NCI-H2171 treated with DMSO at 0.1 percent for 48 hours (cell line): Measurements from ENCODE around the gene AP1S1.
"Not testable (repeated sequence)": the region's sequence is repeated elsewhere in the genome, so short reads cannot be mapped to it uniquely, and the experiment has no call there.

Experiments
- DNase-seq: peaks from one replicate; lab custom pipeline; 2025; lab: John Stamatoyannopoulos, UW

The AP1S1 gene

GRCh38 chr7:101125989-101126650 lies 28.2 kb upstream of the AP1S1 start:
- DNase-seq: no peak

DNA sequence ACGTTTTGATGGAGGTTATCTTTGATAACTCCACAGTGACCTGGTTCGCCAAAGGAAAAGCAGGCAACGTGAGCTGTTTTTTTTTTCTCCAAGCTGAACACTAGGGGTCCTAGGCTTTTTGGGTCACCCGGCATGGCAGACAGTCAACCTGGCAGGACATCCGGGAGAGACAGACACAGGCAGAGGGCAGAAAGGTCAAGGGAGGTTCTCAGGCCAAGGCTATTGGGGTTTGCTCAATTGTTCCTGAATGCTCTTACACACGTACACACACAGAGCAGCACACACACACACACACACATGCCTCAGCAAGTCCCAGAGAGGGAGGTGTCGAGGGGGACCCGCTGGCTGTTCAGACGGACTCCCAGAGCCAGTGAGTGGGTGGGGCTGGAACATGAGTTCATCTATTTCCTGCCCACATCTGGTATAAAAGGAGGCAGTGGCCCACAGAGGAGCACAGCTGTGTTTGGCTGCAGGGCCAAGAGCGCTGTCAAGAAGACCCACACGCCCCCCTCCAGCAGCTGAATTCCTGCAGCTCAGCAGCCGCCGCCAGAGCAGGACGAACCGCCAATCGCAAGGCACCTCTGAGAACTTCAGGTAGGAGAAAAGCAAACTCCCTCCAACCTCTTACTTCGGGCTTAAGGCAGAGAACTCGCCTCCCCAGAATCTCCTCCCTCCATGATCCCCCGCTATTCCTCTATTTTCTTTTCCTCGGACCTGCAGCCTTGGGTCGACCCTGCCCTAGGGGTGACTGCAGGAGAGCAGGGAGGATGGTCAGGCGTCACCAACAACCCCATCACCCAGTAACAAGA lies 27.4 kb upstream of the AP1S1 start, which contains the start of gene SERPINE1:
Gene SERPINE1 (plus strand): TSS at position 454 of the 809 bp plus-strand sequence. CDS start 1,290 bp downstream, outside the sequence.
- DNase-seq: peak; percentile 36

DNA sequence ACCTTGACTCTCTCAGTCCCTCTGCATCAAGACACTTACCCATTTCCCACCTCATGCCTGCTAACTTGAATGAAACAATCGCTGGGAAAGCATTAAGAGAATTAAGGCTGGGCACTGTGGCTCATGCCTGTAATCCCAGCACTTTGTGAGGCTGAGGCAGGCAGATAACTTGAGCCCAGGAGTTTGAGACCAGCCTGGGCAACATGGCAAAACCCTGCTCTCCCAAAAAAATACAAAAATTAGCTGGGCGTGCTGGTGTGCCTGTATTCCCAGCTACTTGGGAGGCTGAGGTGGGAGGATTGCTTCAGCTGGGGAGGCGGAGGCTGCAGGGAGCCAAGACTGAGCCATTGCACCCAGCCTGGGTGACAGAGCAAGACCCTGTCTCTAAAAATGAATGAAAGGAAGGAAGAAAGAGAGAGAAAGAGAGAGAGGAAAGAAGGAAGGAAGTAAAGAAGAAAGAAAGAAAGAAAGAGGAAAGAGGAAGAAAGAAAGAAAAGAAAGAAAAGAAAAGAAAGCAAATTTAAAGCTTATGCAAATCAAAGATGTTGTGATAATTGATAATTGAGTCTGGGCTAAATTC lies 26.7 kb upstream of the AP1S1 start:
- DNase-seq: no peak

- no peak for DNase-seq
These were observed 26.0 kb upstream of the AP1S1 start for GRCh38 chr7:101128040-101128834.

DNA sequence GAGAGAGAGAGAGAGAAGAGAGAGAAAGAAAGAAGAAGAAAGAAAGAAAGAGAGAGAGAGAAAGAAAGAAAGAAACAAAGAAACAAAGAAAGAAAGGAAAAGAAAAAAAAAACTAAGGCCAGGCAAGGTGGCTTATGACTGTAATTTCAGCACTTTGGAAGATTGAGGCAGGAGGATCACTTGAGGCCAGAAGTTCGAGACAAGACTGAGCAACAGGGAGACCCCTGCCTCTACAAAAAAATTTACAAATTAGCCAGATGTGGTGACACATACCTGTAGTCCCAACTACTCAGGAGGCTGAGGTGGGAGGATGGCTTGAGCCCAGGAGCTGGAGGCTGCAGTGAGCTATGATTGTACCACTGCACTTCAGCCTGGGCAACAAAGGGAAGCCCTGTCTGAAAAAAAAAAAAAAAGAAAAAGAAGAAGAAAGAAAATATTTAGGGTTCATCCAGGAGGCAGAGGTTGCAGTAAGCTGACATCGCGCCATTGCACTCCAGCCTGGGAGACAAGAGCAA lies 24.6 kb upstream of the AP1S1 start:
- DNase-seq: no peak

DNA sequence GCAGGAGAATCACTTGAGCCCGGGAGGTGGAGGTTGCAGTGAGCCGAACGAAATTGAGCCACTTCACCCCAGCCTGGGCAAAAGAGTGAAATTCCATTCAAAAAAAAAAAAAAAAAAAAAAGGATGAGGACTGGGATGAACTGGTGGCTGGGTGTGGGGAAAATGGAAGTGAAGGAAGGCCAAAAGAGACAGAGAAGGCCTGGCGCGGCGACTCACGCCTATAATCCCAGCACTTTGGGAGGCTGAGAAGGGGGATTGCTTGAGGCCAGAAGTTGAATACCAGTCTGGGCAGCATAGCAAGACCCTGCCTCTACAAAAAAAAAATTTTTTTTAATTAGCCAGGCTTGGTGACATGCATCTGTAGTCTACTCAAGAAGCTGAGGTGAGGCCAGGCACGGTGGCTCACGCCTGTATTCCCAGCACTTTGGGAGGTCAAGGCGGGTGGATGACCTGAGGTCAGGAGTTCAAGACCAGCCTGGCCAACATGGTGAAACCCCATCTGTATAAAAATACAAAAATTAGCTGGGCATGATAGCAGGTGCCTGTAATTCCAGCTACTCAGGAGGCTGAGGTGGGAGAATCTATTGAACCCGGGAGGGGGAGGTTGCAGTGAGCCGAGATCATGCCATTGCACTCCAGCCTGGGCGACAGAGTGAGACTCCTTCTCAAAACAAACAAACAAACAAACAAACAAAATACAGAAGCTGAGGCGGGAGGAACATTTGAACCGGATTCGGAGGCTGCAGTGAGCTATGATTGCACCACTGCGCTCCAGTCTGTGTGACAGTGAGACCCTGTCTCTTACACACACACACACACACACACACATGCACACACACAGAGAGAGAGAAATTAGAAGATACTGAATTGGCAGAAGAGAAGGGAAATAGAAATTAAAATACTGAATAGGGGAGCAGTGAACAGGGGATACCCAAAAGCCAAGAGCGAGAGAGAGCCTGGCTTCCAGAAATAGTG lies 21.4 kb upstream of the AP1S1 start:
- DNase-seq: not testable (repeated sequence)

DNA sequence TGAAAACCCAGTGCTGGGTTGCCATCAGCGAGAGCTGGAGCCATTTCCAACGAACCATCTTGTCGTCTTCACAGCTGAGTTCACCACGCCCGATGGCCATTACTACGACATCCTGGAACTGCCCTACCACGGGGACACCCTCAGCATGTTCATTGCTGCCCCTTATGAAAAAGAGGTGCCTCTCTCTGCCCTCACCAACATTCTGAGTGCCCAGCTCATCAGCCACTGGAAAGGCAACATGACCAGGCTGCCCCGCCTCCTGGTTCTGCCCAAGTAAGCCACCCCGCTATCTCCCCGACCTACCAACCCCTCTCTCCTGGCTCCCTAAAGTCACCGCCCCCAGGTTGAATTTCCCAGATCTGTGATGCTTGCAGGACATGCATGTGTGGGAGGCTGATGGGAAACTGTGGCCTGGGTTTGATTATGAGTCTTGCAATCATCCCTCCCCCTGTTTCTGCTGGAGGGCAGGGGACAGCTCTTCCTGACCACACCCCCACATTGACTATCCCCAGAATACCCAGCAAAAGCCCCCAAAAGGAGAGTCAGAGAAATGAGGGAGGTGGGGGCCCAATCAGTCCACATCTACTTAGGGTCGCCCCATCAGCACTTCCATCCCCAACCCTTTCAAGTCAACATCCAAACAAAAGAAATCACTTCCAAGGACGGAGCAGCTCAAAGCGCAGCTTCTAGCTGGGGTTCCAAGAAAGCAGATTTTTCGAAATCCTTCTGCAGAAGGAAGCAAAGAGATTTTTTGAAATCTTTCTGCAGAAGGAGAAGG lies 20.5 kb upstream of the AP1S1 start:
- no peak for DNase-seq

GRCh38 chr7:101134399-101134980 lies 19.8 kb upstream of the AP1S1 start:
- DNase-seq: no peak

GRCh38 chr7:101137651-101138212 lies 16.5 kb upstream of the AP1S1 start:
- no peak for DNase-seq

GRCh38 chr7:101138213-101138870 lies 15.9 kb upstream of the AP1S1 start:
- DNase-seq: peak; percentile 44

GRCh38 chr7:101140339-101140699 lies 14.0 kb upstream of the AP1S1 start:
- peak; percentile 23 for DNase-seq

DNA sequence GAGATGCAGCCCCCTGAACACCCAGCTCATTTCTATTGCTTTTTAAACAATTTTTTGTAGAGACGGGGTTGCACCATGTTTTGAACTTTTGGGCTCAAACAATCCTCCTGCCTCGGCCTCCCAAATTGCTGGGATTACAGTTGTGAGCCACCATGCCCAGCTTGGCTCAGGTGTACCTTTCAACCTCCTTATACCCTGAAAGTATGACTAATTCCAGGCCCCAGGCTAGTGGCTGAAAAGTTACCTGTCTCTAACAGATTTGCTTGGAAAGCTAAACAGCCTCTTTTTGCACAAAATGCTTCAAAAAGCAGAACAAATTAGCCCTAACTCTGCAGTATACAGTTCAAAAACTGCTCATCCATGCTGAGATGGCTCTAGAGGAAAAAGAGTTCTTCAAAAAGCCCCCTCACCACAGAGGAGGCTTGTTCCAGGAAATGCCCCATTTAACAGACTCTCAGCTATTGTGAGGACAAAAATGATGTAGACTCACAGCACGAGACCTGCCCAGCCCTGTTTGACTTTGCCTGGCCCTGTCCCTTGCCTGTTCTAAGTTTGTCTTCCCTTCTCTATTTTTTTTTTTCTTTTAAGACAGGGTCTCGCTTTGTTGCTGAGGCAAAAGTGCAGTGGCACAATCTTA lies 13.4 kb upstream of the AP1S1 start:
- DNase-seq: no peak

GRCh38 chr7:101151908-101152651 lies 2.2 kb upstream of the AP1S1 start:
- DNase-seq: no peak

DNA sequence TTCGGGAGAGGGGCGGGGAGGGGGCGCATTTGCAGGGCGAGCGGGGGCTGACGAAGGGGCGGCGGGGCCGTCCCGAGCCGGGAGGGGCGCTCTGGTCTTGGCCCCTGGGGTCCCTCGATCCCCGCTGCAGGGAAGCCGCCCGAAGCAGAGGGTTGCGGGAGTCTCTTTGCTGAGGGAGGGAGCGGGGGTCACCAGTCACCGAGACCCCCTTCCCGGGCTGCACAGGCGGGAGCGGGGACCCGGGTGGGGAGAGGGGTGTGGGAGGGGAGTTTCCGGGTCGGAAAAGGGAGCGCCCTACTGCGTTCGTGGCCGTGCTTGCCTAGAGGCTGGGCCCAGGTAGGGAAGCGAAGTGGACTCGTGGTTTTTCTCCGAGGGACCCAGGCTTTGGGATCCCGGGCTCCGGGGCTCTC lies 422 bp downstream of the AP1S1 start:
- peak; percentile 19 for DNase-seq

DNA sequence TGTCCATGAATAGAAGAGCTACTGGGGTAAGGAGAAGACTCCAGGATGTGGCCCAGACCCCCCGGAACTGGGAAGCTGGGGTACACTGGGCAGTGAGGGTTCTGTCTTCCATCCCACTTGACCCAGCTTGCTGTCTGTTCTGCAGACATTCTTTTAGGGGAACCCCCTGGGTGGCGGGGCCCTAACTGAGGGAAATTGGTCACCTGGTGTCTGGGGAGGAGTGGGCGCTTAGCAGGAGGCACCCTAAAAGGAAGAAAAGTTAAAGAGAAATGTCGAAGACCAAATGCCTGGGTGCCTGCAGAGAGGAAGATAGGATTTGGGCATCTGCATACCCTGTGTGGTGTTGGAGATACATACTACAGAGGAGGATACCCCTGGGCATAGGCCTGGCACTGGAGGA lies 1.0 kb downstream of the AP1S1 start:
- DNase-seq: no peak

GRCh38 chr7:101156277-101156676 lies 2.0 kb downstream of the AP1S1 start:
- DNase-seq: no peak

- DNase-seq: no peak
These were observed 2.8 kb downstream of the AP1S1 start for GRCh38 chr7:101156866-101157589.
